ENCODE data around the gene SV2C.
A peak's percentile ranks its signal among the peaks of the same experiment; 100 is the strongest.

SV2C gene

GRCh38 chr5:76402886-76403765, 319.9 kb downstream of the SV2C start, which contains the start of gene IQGAP2:
Gene IQGAP2 (plus strand): TSS chr5:76403285. CDS start chr5:76403546, 261 bp downstream.
- peak within 1 kb of the TSS; percentile 97 for H3K4me3 Mint-ChIP-seq
- peaks cover 2% of the 10 kb centered on the region for H3K36me3 Mint-ChIP-seq
- peak; percentile 81 to 90 for DNase-seq (ENCODE audit: low spot score in 2 of 2)
- peaks cover 9% of the 10 kb centered on the region for H3K27me3 Mint-ChIP-seq
- H3K9me3 Mint-ChIP-seq = no peaks in the 10 kb centered on the region
- ATAC-seq (ENCODE audit: low read depth) = peak; percentile 63
- peak within 1 kb of the TSS; percentile 98 for H3K27ac Mint-ChIP-seq
- H3K4me1 Mint-ChIP-seq = peaks cover 20% of the 10 kb centered on the region

Data from memory B cell (primary cell).